Colon (tissue), 2 donors: ENCODE results near the gene FHIT.

Experiments used
- FAIRE-seq: peaks from 2 replicates; lab custom pipeline; 2012; peaks lifted over from hg19 to GRCh38; lab: Jason Lieb, UNC
- donor health status: control.
- donor health status: control.

Gene FHIT

GRCh38 chr3:59996056-59996455 is 1255.2 kb downstream of the FHIT start:
- no peak for FAIRE-seq

GRCh38 chr3:59995563-59995962 is 1255.7 kb downstream of the FHIT start:
- no peak for FAIRE-seq

- FAIRE-seq = no peak
These were observed 1256.4 kb downstream of the FHIT start for GRCh38 chr3:59994732-59995304.

GRCh38 chr3:59992578-59992977 is 1258.7 kb downstream of the FHIT start:
- no peak for FAIRE-seq

GRCh38 chr3:59990915-59991314 is 1260.3 kb downstream of the FHIT start:
- no peak for FAIRE-seq

GRCh38 chr3:59982510-59982909 is 1268.7 kb downstream of the FHIT start:
- FAIRE-seq = no peak

GRCh38 chr3:59981377-59981776 is 1269.9 kb downstream of the FHIT start:
- FAIRE-seq = no peak

GRCh38 chr3:59980576-59980975 is 1270.7 kb downstream of the FHIT start:
- FAIRE-seq = no peak

- FAIRE-seq = no peak
These were observed 1271.7 kb downstream of the FHIT start for GRCh38 chr3:59979542-59979941.

- no peak for FAIRE-seq
These were observed 1272.3 kb downstream of the FHIT start for GRCh38 chr3:59978979-59979378.

- FAIRE-seq = no peak
These were observed 1280.5 kb downstream of the FHIT start for GRCh38 chr3:59970796-59971195.

GRCh38 chr3:59970376-59970775 is 1280.9 kb downstream of the FHIT start:
- FAIRE-seq = no peak

GRCh38 chr3:59968513-59969045 is 1282.7 kb downstream of the FHIT start:
- no peak for FAIRE-seq

- no peak for FAIRE-seq
These were observed 1287.6 kb downstream of the FHIT start for GRCh38 chr3:59963676-59964075.

GRCh38 chr3:59957150-59957549 is 1294.1 kb downstream of the FHIT start:
- FAIRE-seq = no peak

GRCh38 chr3:59953104-59953503 is 1298.1 kb downstream of the FHIT start:
- FAIRE-seq = no peak

- no peak for FAIRE-seq
These were observed 1301.9 kb downstream of the FHIT start for GRCh38 chr3:59949311-59949710.

GRCh38 chr3:59946401-59946800 is 1304.9 kb downstream of the FHIT start:
- no peak for FAIRE-seq

- no peak for FAIRE-seq
These were observed 1310.5 kb downstream of the FHIT start for GRCh38 chr3:59940718-59941117.

- FAIRE-seq = no peak
These were observed 1311.3 kb downstream of the FHIT start for GRCh38 chr3:59939826-59940426.

- no peak for FAIRE-seq
These were observed 1312.4 kb downstream of the FHIT start for GRCh38 chr3:59938828-59939227.

GRCh38 chr3:59937201-59937600 is 1314.1 kb downstream of the FHIT start:
- FAIRE-seq = no peak

GRCh38 chr3:59936472-59936871 is 1314.8 kb downstream of the FHIT start:
- FAIRE-seq = no peak

- FAIRE-seq = no peak
These were observed 1316.2 kb downstream of the FHIT start for GRCh38 chr3:59935025-59935424.
